Activated CD4-positive, alpha-beta T cell treated with anti-CD3 and anti-CD28 coated beads, Interleukin-2, Interleukin-6, amounts not matched to agents 100 ng/mL and 50 ng/mL, durations not matched to agents 16 hours and 8 hours (primary cell): ENCODE measurements around the gene ABCA13.
"Not testable (repeated sequence)": the region's sequence is repeated elsewhere in the genome, so short reads cannot be mapped to it uniquely, and the experiment has no call there.

Source experiments
- DNase-seq: peaks from one replicate; pipeline ENCODE4 v3.0.0-alpha.2; 2020

Gene ABCA13

GRCh38 chr7:48177271-48177670 lies 6.0 kb downstream of the ABCA13 start:
- no peak for DNase-seq

- DNase-seq: no peak
These were observed 8.3 kb downstream of the ABCA13 start for GRCh38 chr7:48179496-48180030.

- DNase-seq: peak; percentile 27
These were observed 9.7 kb downstream of the ABCA13 start for GRCh38 chr7:48180981-48181380.

- peak; percentile 27 for DNase-seq
These were observed 11.6 kb downstream of the ABCA13 start for GRCh38 chr7:48182718-48183369.

GRCh38 chr7:48183370-48183743 lies 12.1 kb downstream of the ABCA13 start:
- DNase-seq: no peak

- DNase-seq: no peak
These were observed 12.7 kb downstream of the ABCA13 start for GRCh38 chr7:48183965-48184364.

- DNase-seq: no peak
These were observed 17.7 kb downstream of the ABCA13 start for GRCh38 chr7:48188776-48189520.

GRCh38 chr7:48192996-48193395 lies 21.7 kb downstream of the ABCA13 start:
- DNase-seq: peak; percentile 33

GRCh38 chr7:48193421-48193820 lies 22.2 kb downstream of the ABCA13 start:
- no peak for DNase-seq

GRCh38 chr7:48200946-48201589 lies 29.8 kb downstream of the ABCA13 start:
- DNase-seq: not testable (repeated sequence)

GRCh38 chr7:48202916-48203315 lies 31.7 kb downstream of the ABCA13 start:
- DNase-seq: not testable (repeated sequence)

GRCh38 chr7:48207155-48207675 lies 36.0 kb downstream of the ABCA13 start:
- DNase-seq: no peak

GRCh38 chr7:48209004-48209600 lies 37.8 kb downstream of the ABCA13 start:
- DNase-seq: no peak

GRCh38 chr7:48213226-48213625 lies 42.0 kb downstream of the ABCA13 start:
- DNase-seq: no peak

- DNase-seq: no peak
These were observed 46.0 kb downstream of the ABCA13 start for GRCh38 chr7:48217266-48217665.

- no peak for DNase-seq
These were observed 46.5 kb downstream of the ABCA13 start for GRCh38 chr7:48217753-48218152.

GRCh38 chr7:48224042-48224441 lies 52.8 kb downstream of the ABCA13 start:
- DNase-seq: no peak

- no peak for DNase-seq
These were observed 53.8 kb downstream of the ABCA13 start for GRCh38 chr7:48225101-48225500.

GRCh38 chr7:48237354-48237753 lies 66.1 kb downstream of the ABCA13 start:
- no peak for DNase-seq

- DNase-seq: no peak
These were observed 71.6 kb downstream of the ABCA13 start for GRCh38 chr7:48242846-48243245.

- DNase-seq: no peak
These were observed 73.6 kb downstream of the ABCA13 start for GRCh38 chr7:48244864-48245271.

- no peak for DNase-seq
These were observed 74.7 kb downstream of the ABCA13 start for GRCh38 chr7:48245751-48246472.
